OCI-LY1 (cell line): ENCODE results near the gene CLSTN2.

ENCODE experiments used
- H2AFZ ChIP-seq: fragments of 200-600 bp; sonication (generic), shearing (Covaris generic); 2 replicates; pipeline ENCODE4 v1.6.0; 2014; ENCODE audit warnings: antibody characterized with exemption, mild to moderate bottlenecking, low read length
- H3F3A ChIP-seq: fragments of 200-600 bp; sonication (generic), shearing (Covaris generic); 2 replicates; pipeline ENCODE4 v1.6.0; 2014; ENCODE audit warnings: mild to moderate bottlenecking, antibody characterized with exemption, low read length, moderate library complexity; ENCODE audit not compliant: insufficient read depth
- H3K27ac ChIP-seq: fragments of 200-600 bp; sonication (generic); 2 replicates; pipeline ENCODE4 v1.5.1; 2014; ENCODE audit warnings: low read length, mixed run types, mild to moderate bottlenecking, low read depth; ENCODE audit not compliant: poor library complexity, severe bottlenecking
- H3K27me3 ChIP-seq: fragments of 200-600 bp; sonication (generic); 2 replicates; pipeline ENCODE4 v1.6.0; 2014; ENCODE audit warnings: antibody characterized with exemption, mild to moderate bottlenecking, low read length, moderate library complexity; ENCODE audit not compliant: insufficient read depth
- H3K36me3 ChIP-seq: fragments of 200-600 bp; sonication (generic); 2 replicates; pipeline ENCODE4 v1.6.1; 2014; ENCODE audit warnings: mild to moderate bottlenecking, antibody characterized with exemption, low read length, moderate library complexity, mixed read lengths; ENCODE audit not compliant: insufficient read depth
- H3K4me1 ChIP-seq: fragments of 200-600 bp; sonication (generic); 2 replicates; pipeline ENCODE4 v1.5.1; 2014; ENCODE audit warnings: mild to moderate bottlenecking, low read length, moderate library complexity; ENCODE audit not compliant: insufficient read depth, severe bottlenecking
- H3K4me2 ChIP-seq: fragments of 200-600 bp; sonication (generic), shearing (Covaris generic); 2 replicates; pipeline ENCODE4 v1.6.1; 2014; ENCODE audit warnings: low read length
- H3K4me3 ChIP-seq: fragments of 200-600 bp; sonication (generic); 2 replicates; pipeline ENCODE4 v1.5.1; 2014; ENCODE audit warnings: low read length, low read depth, mild to moderate bottlenecking, mixed read lengths; ENCODE audit not compliant: poor library complexity, severe bottlenecking
- H3K79me2 ChIP-seq: fragments of 200-600 bp; shearing (Covaris generic); 2 replicates; pipeline ENCODE4 v1.6.1; 2016; ENCODE audit warnings: mixed run types, low read length, mixed read lengths; ENCODE audit not compliant: insufficient read depth
- H3K9ac ChIP-seq: fragments of 200-600 bp; sonication (generic), shearing (Covaris generic); 2 replicates; pipeline ENCODE4 v1.6.1; 2014; ENCODE audit warnings: mild to moderate bottlenecking, low read length, mixed read lengths
- H3K9me2 ChIP-seq: fragments of 200-600 bp; sonication (generic), shearing (Covaris generic); 2 replicates; pipeline ENCODE4 v1.6.1; 2014; ENCODE audit warnings: low read depth, mild to moderate bottlenecking, low read length, mixed read lengths
- H3K9me3 ChIP-seq: fragments of 200-600 bp; shearing (Covaris generic); 2 replicates; pipeline ENCODE4 v1.6.1; 2014; ENCODE audit warnings: low read length, mixed read lengths
- H4K20me1 ChIP-seq: fragments of 200-600 bp; sonication (generic), shearing (Covaris generic); 2 replicates; pipeline ENCODE4 v1.6.0; 2016; ENCODE audit warnings: mild to moderate bottlenecking, low read length; ENCODE audit not compliant: insufficient read depth
- CTCF ChIP-seq: fragments of 200-600 bp; sonication (generic), shearing (Covaris generic); IDR thresholded peaks from 2 replicates; pipeline ENCODE4 v1.5.1; 2017; ENCODE audit warnings: mild to moderate bottlenecking, antibody characterized with exemption, low read length, moderate library complexity, mixed read lengths
- EZH2 ChIP-seq: fragments of 200-600 bp; sonication (generic), shearing (Covaris generic); IDR thresholded peaks from 2 replicates; pipeline ENCODE4 v1.8.0; 2017; ENCODE audit warnings: borderline replicate concordance, mixed run types, mild to moderate bottlenecking, antibody characterized with exemption, low read length, moderate library complexity, mixed read lengths

The CLSTN2 gene

GRCh38 chr3:140436421-140436820, 501.4 kb downstream of the CLSTN2 start:
- Histone ChIP-seq H3K27ac (no peak overlapping the region), H3K9me2 (no peaks in the 10 kb centered on the region), H2AFZ (no peak overlapping the region), H3K36me3 (no peaks in the 10 kb centered on the region), H3K4me2 (no peak overlapping the region), H3K79me2 (no peaks in the 10 kb centered on the region), H3K27me3 (0 out of 2 replicates have a peak, but pooled peaks cover 4% of the 10 kb centered on the region), H3K4me3 (no peak overlapping the region), H4K20me1 (no peaks in the 10 kb centered on the region), H3F3A (no peaks in the 10 kb centered on the region), H3K9ac (no peak overlapping the region), H3K4me1 (no peaks in the 10 kb centered on the region), H3K9me3 (no peaks in the 10 kb centered on the region)
- TF ChIP-seq EZH2 (no peak), CTCF (no peak)

GRCh38 chr3:140438736-140439470, 503.9 kb downstream of the CLSTN2 start:
- H3K4me3 ChIP-seq: no peak overlapping the region
- TF ChIP-seq EZH2 (no peak), CTCF (no peak)
- H2AFZ ChIP-seq: no peak overlapping the region
- H3K9me3 ChIP-seq: no peaks in the 10 kb centered on the region
- H3K4me1 ChIP-seq: no peaks in the 10 kb centered on the region
- H3F3A ChIP-seq: no peaks in the 10 kb centered on the region
- H4K20me1 ChIP-seq: no peaks in the 10 kb centered on the region
- H3K36me3 ChIP-seq: no peaks in the 10 kb centered on the region
- no peak overlapping the region for H3K27ac ChIP-seq
- H3K9me2 ChIP-seq: no peaks in the 10 kb centered on the region
- no peak overlapping the region for H3K9ac ChIP-seq
- H3K79me2 ChIP-seq: no peaks in the 10 kb centered on the region
- no peak overlapping the region for H3K4me2 ChIP-seq
- H3K27me3 ChIP-seq: no peaks in the 10 kb centered on the region

- Histone ChIP-seq H3K9ac (no peak overlapping the region), H3K4me2 (no peak overlapping the region), H3K4me1 (no peaks in the 10 kb centered on the region), H3K9me3 (no peaks in the 10 kb centered on the region), H3K79me2 (no peaks in the 10 kb centered on the region), H2AFZ (no peak overlapping the region), H3K27me3 (no peaks in the 10 kb centered on the region), H3K4me3 (no peak overlapping the region), H3F3A (no peaks in the 10 kb centered on the region), H3K9me2 (no peaks in the 10 kb centered on the region), H4K20me1 (no peaks in the 10 kb centered on the region), H3K27ac (no peak overlapping the region), H3K36me3 (no peaks in the 10 kb centered on the region)
- TF ChIP-seq EZH2 (no peak), CTCF (no peak)
Measured at GRCh38 chr3:140439527-140439926, 504.5 kb downstream of the CLSTN2 start.
